ENCODE data around the gene SLC26A9.

SLC26A9 gene

DNA sequence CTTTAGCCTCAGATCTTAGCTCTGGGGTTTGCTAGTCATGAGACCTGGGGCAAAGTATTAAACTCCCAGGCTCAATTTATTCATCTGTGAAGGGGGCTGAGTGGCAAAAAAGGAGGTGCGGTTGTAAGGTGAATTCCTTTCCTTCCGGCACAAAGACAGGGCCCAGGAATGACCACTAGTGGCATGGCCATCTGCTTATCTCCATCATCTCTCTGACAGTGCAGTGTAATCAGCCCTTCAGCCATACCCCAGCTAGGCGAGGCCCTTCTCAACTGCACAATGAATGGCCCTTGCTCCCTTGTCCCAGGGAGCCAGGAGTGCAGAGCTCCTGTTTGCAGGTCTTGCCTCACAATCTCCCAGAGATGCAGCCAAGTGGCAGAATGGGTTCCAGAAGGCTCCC, 5.6 kb upstream of the SLC26A9 start:
- no peak for DNase-seq

DNA sequence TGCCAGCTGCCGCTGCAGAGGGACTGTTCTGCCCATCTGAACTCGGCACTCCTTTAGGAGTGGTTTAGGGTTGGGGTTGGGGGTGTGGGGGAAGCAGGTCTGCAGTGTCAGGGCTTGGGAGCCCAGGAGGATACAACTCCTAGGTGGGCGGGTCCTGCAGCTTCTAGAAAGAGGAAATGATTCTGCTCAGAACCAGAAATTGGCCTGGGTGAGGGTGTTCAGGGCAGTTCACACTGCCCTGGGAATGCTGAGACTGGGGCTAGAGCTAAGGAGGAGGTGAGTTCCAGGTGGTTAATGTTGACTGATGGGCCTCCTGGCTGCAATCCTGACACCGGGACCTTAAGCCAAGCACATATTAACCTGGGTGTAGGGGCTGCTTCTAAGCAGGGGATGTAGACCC, 4.8 kb upstream of the SLC26A9 start:
- DNase-seq, result peak; percentile 63 to 76

DNA sequence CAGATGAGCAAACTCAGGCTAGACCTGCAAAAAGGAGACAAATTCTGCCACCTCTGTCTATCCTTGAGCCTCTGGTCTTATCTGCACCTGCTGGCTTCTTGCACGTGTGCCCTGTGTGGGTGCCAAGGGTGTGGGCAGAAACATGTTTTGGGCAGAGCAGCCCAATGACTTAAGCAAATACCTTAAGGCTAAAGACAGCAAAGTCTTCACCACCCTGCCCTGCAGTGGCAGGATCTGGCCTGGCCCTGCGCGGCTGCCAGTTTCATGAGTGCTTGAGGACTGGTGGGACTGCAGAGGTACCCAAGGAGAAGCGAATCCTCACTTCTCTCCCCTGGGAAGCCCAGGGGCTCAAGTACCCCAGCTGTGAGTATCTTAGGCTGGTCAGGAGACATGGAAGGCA, 3.8 kb upstream of the SLC26A9 start:
- DNase-seq, result no peak

- DNase-seq, result no peak
These were observed 1.8 kb upstream of the SLC26A9 start for GRCh38 chr1:205945069-205945468.

GRCh38 chr1:205944525-205944924, 1.3 kb upstream of the SLC26A9 start:
- DNase-seq, result no peak

DNA sequence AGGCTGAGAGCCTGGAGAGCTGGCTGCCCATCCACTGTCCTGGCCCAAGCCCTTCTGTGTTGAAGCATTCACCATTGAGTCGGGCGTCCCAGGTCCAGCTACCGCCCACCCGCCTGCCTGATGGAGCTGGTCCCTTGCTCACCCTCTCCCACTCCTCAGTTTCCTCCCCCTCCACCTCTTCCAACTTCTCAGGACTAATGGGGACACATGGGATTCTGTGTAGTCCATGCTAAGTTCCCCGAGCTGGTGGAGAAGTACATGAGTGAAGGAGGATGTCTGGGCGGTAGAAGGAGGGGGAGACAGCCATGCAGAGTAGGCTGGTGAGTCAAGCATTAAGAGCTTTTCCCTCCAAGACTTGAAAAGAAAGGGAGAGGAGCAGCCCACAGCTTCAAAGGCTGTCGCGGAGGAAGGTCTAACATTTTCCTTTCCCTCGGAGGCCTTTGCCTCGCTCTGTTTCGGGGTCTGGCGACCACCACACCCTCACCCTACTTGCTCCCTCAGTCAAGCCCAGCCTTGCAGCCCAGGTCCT, 561 bp downstream of the SLC26A9 start:
- DNase-seq, result no peak

- DNase-seq, result no peak
These were observed 2.5 kb downstream of the SLC26A9 start for GRCh38 chr1:205940710-205941109.

- no peak for DNase-seq
These were observed 3.4 kb downstream of the SLC26A9 start for GRCh38 chr1:205939690-205940330.

DNA sequence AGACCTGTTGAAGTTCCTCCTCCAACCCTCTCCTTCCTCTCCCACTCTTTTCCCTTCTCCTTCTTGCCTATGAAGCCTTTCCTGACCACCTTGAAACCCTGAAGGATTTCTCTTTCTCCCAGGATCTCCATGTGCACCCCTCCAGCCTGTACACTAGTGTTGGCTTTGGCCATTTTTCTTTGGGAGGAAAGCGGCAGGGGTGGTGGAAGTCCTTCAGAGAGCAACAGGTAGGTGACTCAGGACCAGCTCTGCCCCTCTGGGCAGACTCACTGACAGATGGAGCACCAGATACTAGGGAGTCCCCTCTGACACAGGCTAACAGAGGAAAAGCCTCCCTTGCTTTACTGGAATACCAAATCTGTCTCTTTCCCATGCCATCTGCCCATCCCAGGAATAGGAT, 4.6 kb downstream of the SLC26A9 start:
- DNase-seq, result no peak

- no peak for DNase-seq
These were observed 6.2 kb downstream of the SLC26A9 start for GRCh38 chr1:205936846-205937586.

GRCh38 chr1:205936311-205936710, 6.9 kb downstream of the SLC26A9 start:
- no peak for DNase-seq

DNA sequence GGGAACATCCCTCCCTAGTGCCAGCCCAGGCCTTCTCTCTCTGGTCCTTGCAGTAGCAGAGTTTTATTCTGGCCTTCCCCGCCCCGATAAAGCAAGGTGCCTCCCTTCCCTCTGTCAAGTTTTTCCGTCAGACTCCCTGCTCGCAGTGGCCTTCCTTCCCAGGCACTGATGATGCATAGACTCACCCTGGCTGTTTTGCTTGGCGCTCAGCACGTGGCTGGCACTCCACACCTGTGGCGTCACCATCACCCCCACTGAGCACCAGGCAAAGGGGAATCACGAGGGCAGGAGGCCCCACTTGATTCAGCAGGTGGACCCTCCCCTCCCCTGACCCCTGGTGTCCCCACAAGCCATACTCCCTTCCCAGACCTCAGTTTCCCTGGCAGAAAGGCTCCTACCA, 7.4 kb downstream of the SLC26A9 start:
- no peak for DNase-seq

DNA sequence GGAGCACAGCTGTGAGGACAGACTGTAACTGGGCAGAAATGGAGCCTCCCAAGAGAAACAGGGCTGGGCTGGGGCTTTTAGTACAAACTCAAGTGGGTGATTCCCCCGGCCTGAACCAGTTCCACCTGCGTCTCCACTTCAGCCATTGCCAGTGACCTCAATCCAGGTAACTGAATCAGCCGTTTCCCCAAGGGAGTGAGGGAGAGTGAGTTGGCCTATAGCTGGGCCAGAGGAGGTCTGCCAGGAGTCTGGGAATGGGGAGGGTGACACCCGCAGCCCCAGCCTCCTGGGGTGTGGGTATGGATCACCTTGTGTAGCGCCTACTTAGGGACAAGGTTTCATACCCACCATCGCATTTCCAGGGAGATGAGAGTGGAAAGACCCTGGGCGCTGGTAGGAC, 8.5 kb downstream of the SLC26A9 start:
- DNase-seq, result no peak

DNA sequence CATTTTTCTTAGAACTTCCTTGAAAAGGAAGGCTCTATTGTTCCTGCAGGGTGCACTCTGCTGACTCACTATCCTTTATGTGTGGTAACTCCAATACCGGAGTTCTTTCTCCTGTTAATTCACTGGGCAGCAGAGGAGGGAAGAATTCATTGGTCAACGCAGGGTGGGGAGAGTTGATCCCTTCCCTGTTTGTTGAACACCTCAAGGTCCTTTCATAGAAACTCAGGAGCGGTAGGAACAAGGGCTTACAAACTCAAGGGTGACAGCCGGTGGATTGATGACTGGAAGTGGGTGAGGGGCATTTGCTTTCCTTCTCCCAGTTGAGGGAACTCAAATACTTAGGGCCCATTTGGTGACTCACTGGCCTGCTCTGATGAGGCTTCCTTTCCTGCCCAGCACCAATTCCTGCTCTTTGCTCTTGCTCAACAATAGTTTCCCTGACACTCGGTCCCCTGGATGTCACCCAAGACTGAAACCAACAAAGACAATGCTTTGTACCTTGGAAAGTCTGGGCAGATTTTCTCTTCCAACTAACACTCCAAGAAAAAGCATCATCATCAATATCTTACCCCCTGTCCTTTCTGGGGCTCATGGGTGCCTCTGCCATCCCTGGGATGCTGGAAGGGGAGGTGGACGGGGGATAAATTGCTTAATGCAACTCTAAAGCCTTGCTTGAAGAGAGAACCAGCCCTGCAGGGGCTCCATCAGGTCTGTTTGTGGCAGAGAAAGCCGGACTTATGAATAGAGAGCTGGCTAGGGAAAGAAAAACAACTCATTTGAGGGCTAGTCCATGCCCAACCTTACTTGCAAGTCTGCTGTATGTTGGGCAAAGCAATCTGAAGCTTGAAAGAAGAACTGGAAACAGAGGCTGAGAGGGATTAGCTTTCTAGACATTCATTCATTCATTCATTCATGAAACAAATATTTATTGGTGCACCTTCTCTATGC, 9.3 kb downstream of the SLC26A9 start:
- peak; percentile 33 to 47 for DNase-seq

DNA sequence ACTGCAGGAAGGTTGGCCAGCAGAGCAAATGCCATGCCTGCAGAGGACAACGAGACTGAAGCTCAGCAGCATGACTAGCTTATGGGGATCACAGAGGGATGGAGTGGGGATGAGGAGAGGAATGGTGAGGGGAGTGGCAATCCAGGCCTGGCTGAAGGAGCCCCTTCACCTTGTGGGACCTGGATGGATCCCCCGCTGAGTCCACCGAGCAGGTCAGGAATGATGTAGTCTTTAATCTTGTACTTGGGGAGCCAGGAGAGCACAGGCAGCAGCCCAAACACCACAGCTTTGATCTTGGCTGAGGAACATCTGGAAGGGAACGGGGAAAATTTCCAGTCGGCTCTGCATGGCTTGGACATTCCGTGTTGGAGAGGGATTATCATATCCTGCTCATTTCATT, 10.5 kb downstream of the SLC26A9 start:
- no peak for DNase-seq

DNA sequence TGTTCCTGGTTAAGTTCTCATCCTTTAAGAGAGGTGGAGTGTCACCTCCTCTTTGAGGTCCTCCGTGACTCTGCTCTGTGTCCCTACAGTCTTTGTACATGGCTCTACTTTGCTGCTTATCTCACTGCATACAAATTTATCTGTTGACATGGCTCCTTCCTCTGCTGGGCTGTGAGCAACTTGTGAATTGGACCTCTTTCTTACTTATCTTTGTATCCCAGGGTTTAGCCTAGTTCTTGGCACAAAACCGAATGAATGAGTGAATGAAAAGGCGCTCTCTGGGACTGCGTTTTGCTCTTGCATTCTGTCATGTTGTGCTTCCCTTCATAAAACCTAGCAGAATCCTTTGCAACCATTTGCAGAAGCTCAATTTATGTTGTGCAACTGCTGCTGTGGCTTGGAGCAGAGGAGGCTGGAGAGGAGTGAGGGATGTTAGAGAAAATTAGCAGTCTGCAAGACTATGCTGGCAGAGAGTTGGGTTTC, 12.4 kb downstream of the SLC26A9 start:
- peak; percentile 76 to 80 for DNase-seq

DNA sequence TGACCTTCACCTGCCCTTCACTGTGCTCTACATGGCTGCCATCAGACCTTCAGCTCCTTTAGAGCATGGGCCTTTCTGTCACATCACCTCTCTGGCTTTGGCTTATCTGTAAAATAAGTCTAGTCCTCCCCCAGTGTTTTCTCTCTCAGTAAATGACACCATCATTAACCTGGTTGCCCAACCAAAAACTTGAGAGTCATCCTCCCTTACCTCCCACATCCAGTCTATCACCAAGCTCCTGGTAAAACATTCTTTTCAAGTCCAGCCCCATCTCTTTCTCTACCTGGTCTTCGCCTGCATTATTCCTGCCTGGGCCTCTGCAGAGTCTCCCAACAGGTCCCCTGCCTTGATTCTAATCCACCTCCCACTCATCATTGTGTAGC, 13.1 kb downstream of the SLC26A9 start:
- no peak for DNase-seq

GRCh38 chr1:205929496-205930194, 13.6 kb downstream of the SLC26A9 start:
- no peak for DNase-seq

DNA sequence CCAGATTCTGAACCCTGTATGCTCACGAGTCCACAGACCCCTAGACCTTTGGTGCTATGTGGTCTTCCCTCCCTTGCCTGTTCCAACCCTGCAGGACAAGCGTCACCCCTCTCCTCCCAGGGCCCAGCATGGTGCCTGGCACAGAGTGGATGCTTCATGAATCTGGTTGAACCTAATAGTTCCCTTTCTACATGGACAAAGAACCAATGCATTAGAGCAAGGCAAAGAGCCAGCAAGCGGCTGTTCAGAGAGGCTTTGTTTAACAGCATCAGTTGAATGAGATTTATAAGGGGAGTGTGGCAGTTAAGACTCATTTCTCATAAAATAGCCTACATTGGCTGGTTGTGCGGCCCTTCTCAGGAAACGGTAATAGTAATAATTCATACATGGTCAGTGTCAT, 14.9 kb downstream of the SLC26A9 start:
- no peak for DNase-seq

GRCh38 chr1:205927676-205928075, 15.6 kb downstream of the SLC26A9 start:
- no peak for DNase-seq

- no peak for DNase-seq
These were observed 16.0 kb downstream of the SLC26A9 start for GRCh38 chr1:205927247-205927646.

GRCh38 chr1:205926636-205927035, 16.6 kb downstream of the SLC26A9 start:
- DNase-seq, result no peak

Data from inflammatory macrophage (primary cell).